Stimulated activated CD4-positive, alpha-beta T cell treated with anti-CD3 and anti-CD28 coated beads, Interleukin-1b, Interleukin-23, amount 100 ng/mL, for 4 hours (primary cell): ENCODE measurements around the gene DDN.

Source experiments
- DNase-seq, 2 donors: peaks; one replicate each; pipeline ENCODE4 v3.0.0-alpha.2; 2020; ENCODE audit warnings: low read depth in 2 of 2

Gene DDN

GRCh38 chr12:49013428-49013827 is 14.3 kb upstream of the DDN start:
- DNase-seq = no peak

- DNase-seq = no peak
Measured at GRCh38 chr12:49012739-49013138, 13.6 kb upstream of the DDN start.

GRCh38 chr12:49010092-49010668 is 11.0 kb upstream of the DDN start:
- no peak for DNase-seq

- DNase-seq = no peak
Measured at GRCh38 chr12:49008943-49009342, 9.8 kb upstream of the DDN start.

- no peak for DNase-seq
Measured at GRCh38 chr12:49000346-49000745, 1.2 kb upstream of the DDN start.

- no peak for DNase-seq
Measured at GRCh38 chr12:48998497-48999353, 450 bp downstream of the DDN start.

- no peak for DNase-seq
Measured at GRCh38 chr12:48997719-48998496, 1.3 kb downstream of the DDN start.

- peak; percentile 52 to 64 for DNase-seq
Measured at GRCh38 chr12:48996794-48997718, 2.1 kb downstream of the DDN start.

- no peak for DNase-seq
Measured at GRCh38 chr12:48995086-48995879, 3.9 kb downstream of the DDN start.

- DNase-seq = no peak
Measured at GRCh38 chr12:48994224-48995085, 4.7 kb downstream of the DDN start.

- DNase-seq = no peak
Measured at GRCh38 chr12:48993787-48994186, 5.4 kb downstream of the DDN start.

- no peak for DNase-seq
Measured at GRCh38 chr12:48991247-48992050, 7.7 kb downstream of the DDN start.

- no peak for DNase-seq
Measured at GRCh38 chr12:48990552-48990951, 8.6 kb downstream of the DDN start.

GRCh38 chr12:48988030-48988649 is 11.0 kb downstream of the DDN start:
- DNase-seq = peak; percentile 63 to 73

- no peak for DNase-seq
Measured at GRCh38 chr12:48986720-48987291, 12.4 kb downstream of the DDN start.

GRCh38 chr12:48985901-48986300 is 13.3 kb downstream of the DDN start:
- DNase-seq = no peak

- no peak for DNase-seq
Measured at GRCh38 chr12:48985475-48985897, 13.7 kb downstream of the DDN start.
